ENCODE data around the gene LYPD6B.
A peak's percentile ranks its signal among the peaks of the same experiment; 100 is the strongest.

Gene LYPD6B

GRCh38 chr2:149134335-149134923 lies 95.9 kb downstream of the LYPD6B start:
- DNase-seq = peak; percentile 20
- Histone ChIP-seq H3K9ac (ENCODE audit: low read length) (no peak overlapping the region), H3K4me2 (ENCODE audit: low read length) (no peak overlapping the region), H3K27ac (ENCODE audit: low read depth, low read length) (no peak overlapping the region), H2BK120ac (ENCODE audit: low read depth, low read length) (no peak overlapping the region), H3K36me3 (ENCODE audit: control insufficient read depth, insufficient read depth, low read length) (no peaks in the 10 kb centered on the region), H3K23ac (ENCODE audit: low read length) (no peak overlapping the region), H2BK15ac (replicated peaks; ENCODE audit: low read depth) (no peak overlapping the region), H4K5ac (ENCODE audit: low read length) (no peak overlapping the region), H4K8ac (ENCODE audit: low read depth, low read length) (no peak overlapping the region), H2AK5ac (ENCODE audit: low read length) (no peak overlapping the region), H3K27me3 (ENCODE audit: insufficient read depth, low read length, poor library complexity) (no peaks in the 10 kb centered on the region), H3K4me1 (ENCODE audit: control insufficient read depth, low read depth, low read length) (no peaks in the 10 kb centered on the region), H3K79me1 (ENCODE audit: low read length) (no peaks in the 10 kb centered on the region), H3K18ac (ENCODE audit: low read length) (no peak overlapping the region), H3K56ac (ENCODE audit: low read length) (no peak overlapping the region), H3K79me2 (ENCODE audit: control insufficient read depth, insufficient read depth, low read length) (no peaks in the 10 kb centered on the region), H3K4ac (ENCODE audit: low read depth, low read length) (no peak overlapping the region), H2BK5ac (ENCODE audit: low read length) (no peak overlapping the region), H3K4me3 (ENCODE audit: low read length) (no peak overlapping the region)
- WGBS (ENCODE audit: extremely low coverage, insufficient coverage, low lambda C conversion rate) = no CpG with 5 or more reads among the region's 5 CpGs

DNA sequence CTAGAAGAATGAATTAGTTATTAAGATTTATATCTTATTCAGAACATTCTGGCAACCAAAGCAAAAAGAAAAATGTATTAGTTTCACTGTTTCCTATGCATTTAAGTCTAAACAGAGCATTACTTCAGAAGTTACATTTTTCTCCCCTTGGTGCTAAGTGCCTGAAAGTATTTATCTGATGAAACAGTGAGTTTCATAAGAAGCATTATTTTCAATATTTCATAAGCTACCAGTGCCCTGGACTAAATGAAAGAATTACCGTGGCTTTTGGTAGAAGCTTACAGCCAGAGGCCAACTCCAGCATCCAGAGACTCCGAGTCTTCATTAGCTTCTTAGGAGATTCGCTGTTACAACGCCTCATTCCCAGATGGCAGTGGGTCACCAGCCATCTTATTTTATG lies 97.6 kb downstream of the LYPD6B start:
- Histone ChIP-seq H3K79me1 (ENCODE audit: low read length) (no peaks in the 10 kb centered on the region), H3K18ac (ENCODE audit: low read length) (no peak overlapping the region), H3K4ac (ENCODE audit: low read depth, low read length) (no peak overlapping the region), H2AK5ac (ENCODE audit: low read length) (no peak overlapping the region), H3K23ac (ENCODE audit: low read length) (no peak overlapping the region), H3K9ac (ENCODE audit: low read length) (no peak overlapping the region), H4K8ac (ENCODE audit: low read depth, low read length) (no peak overlapping the region), H3K27ac (ENCODE audit: low read depth, low read length) (no peak overlapping the region), H3K27me3 (ENCODE audit: insufficient read depth, low read length, poor library complexity) (no peaks in the 10 kb centered on the region), H3K4me3 (ENCODE audit: low read length) (no peak overlapping the region), H3K36me3 (ENCODE audit: control insufficient read depth, insufficient read depth, low read length) (no peaks in the 10 kb centered on the region), H3K4me1 (ENCODE audit: control insufficient read depth, low read depth, low read length) (no peaks in the 10 kb centered on the region), H2BK5ac (ENCODE audit: low read length) (no peak overlapping the region), H3K56ac (ENCODE audit: low read length) (no peak overlapping the region), H3K4me2 (ENCODE audit: low read length) (no peak overlapping the region), H4K5ac (ENCODE audit: low read length) (no peak overlapping the region), H2BK120ac (ENCODE audit: low read depth, low read length) (no peak overlapping the region), H3K79me2 (ENCODE audit: control insufficient read depth, insufficient read depth, low read length) (no peaks in the 10 kb centered on the region), H2BK15ac (replicated peaks; ENCODE audit: low read depth) (no peak overlapping the region)
- WGBS (ENCODE audit: extremely low coverage, insufficient coverage, low lambda C conversion rate) = no CpG with 5 or more reads among the region's 4 CpGs
- DNase-seq = no peak

DNA sequence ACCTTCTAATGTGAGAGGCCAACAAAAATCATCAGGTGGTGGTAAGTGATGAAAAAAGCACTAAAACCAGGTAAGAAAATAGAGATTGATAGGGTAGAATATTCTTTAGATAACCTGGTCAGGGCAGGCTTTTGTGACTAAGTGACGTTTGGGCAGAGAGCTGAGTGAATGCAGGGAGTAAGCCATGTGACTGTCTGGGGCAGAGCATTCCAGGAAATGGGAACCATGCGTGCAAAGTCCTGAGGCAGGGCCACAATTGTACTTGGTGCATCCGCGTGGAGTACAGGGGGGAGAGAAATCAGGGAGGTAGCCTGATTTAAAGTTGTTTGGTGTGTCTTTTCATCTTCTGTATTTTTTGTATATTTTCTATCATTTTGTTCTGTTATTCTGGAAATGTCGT lies 102.5 kb downstream of the LYPD6B start:
- no peak overlapping the region for H4K5ac ChIP-seq (ENCODE audit: low read length)
- peaks cover 5% of the 10 kb centered on the region for H3K4me1 ChIP-seq (ENCODE audit: control insufficient read depth, low read depth, low read length)
- H2BK15ac ChIP-seq (replicated peaks; ENCODE audit: low read depth) = no peak overlapping the region
- H3K27me3 ChIP-seq (ENCODE audit: insufficient read depth, low read length, poor library complexity) = no peaks in the 10 kb centered on the region
- H3K4me3 ChIP-seq (ENCODE audit: low read length) = no peak overlapping the region
- H2AK5ac ChIP-seq (ENCODE audit: low read length) = no peak overlapping the region
- no peak overlapping the region for H3K4me2 ChIP-seq (ENCODE audit: low read length)
- no peak overlapping the region for H3K27ac ChIP-seq (ENCODE audit: low read depth, low read length)
- no peak for DNase-seq
- H3K79me2 ChIP-seq (ENCODE audit: control insufficient read depth, insufficient read depth, low read length) = no peaks in the 10 kb centered on the region
- H3K23ac ChIP-seq (ENCODE audit: low read length) = no peak overlapping the region
- H2BK5ac ChIP-seq (ENCODE audit: low read length) = no peak overlapping the region
- no peak overlapping the region for H3K56ac ChIP-seq (ENCODE audit: low read length)
- H3K18ac ChIP-seq (ENCODE audit: low read length) = no peak overlapping the region
- no CpG with 5 or more reads among the region's 5 CpGs for WGBS (ENCODE audit: extremely low coverage, insufficient coverage, low lambda C conversion rate)
- H2BK120ac ChIP-seq (ENCODE audit: low read depth, low read length) = no peak overlapping the region
- H3K36me3 ChIP-seq (ENCODE audit: control insufficient read depth, insufficient read depth, low read length) = no peaks in the 10 kb centered on the region
- H3K4ac ChIP-seq (ENCODE audit: low read depth, low read length) = no peak overlapping the region
- no peak overlapping the region for H4K8ac ChIP-seq (ENCODE audit: low read depth, low read length)
- H3K9ac ChIP-seq (ENCODE audit: low read length) = no peak overlapping the region
- H3K79me1 ChIP-seq (ENCODE audit: low read length) = no peaks in the 10 kb centered on the region

- WGBS (ENCODE audit: extremely low coverage, insufficient coverage, low lambda C conversion rate) = no CpG with 5 or more reads among the region's 1 CpG
- no peak for DNase-seq
- Histone ChIP-seq H3K27me3 (ENCODE audit: insufficient read depth, low read length, poor library complexity) (no peaks in the 10 kb centered on the region), H3K4me1 (ENCODE audit: control insufficient read depth, low read depth, low read length) (peaks cover 11% of the 10 kb centered on the region), H2BK5ac (ENCODE audit: low read length) (no peak overlapping the region), H3K56ac (ENCODE audit: low read length) (no peak overlapping the region), H3K4me2 (ENCODE audit: low read length) (no peak overlapping the region), H2BK15ac (replicated peaks; ENCODE audit: low read depth) (no peak overlapping the region), H3K9ac (ENCODE audit: low read length) (no peak overlapping the region), H3K4me3 (ENCODE audit: low read length) (no peak overlapping the region), H3K79me2 (ENCODE audit: control insufficient read depth, insufficient read depth, low read length) (no peaks in the 10 kb centered on the region), H3K79me1 (ENCODE audit: low read length) (no peaks in the 10 kb centered on the region), H2BK120ac (ENCODE audit: low read depth, low read length) (no peak overlapping the region), H3K18ac (ENCODE audit: low read length) (no peak overlapping the region), H3K36me3 (ENCODE audit: control insufficient read depth, insufficient read depth, low read length) (no peaks in the 10 kb centered on the region), H4K5ac (ENCODE audit: low read length) (no peak overlapping the region), H3K4ac (ENCODE audit: low read depth, low read length) (no peak overlapping the region), H2AK5ac (ENCODE audit: low read length) (no peak overlapping the region), H3K23ac (ENCODE audit: low read length) (no peak overlapping the region), H4K8ac (ENCODE audit: low read depth, low read length) (no peak overlapping the region), H3K27ac (ENCODE audit: low read depth, low read length) (no peak overlapping the region)
Measured at GRCh38 chr2:149143734-149144133, 105.2 kb downstream of the LYPD6B start.

GRCh38 chr2:149145314-149146295 lies 107.1 kb downstream of the LYPD6B start:
- Histone ChIP-seq H3K56ac (ENCODE audit: low read length) (no peak overlapping the region), H3K4me1 (ENCODE audit: control insufficient read depth, low read depth, low read length) (peaks cover 11% of the 10 kb centered on the region), H4K5ac (ENCODE audit: low read length) (no peak overlapping the region), H3K79me2 (ENCODE audit: control insufficient read depth, insufficient read depth, low read length) (no peaks in the 10 kb centered on the region), H2BK120ac (ENCODE audit: low read depth, low read length) (no peak overlapping the region), H3K18ac (ENCODE audit: low read length) (no peak overlapping the region), H3K9ac (ENCODE audit: low read length) (no peak overlapping the region), H3K79me1 (ENCODE audit: low read length) (no peaks in the 10 kb centered on the region), H4K8ac (ENCODE audit: low read depth, low read length) (no peak overlapping the region), H3K4ac (ENCODE audit: low read depth, low read length) (no peak overlapping the region), H3K4me2 (ENCODE audit: low read length) (no peak overlapping the region), H3K36me3 (ENCODE audit: control insufficient read depth, insufficient read depth, low read length) (no peaks in the 10 kb centered on the region), H2BK5ac (ENCODE audit: low read length) (no peak overlapping the region), H2AK5ac (ENCODE audit: low read length) (no peak overlapping the region), H3K27me3 (ENCODE audit: insufficient read depth, low read length, poor library complexity) (no peaks in the 10 kb centered on the region), H2BK15ac (replicated peaks; ENCODE audit: low read depth) (no peak overlapping the region), H3K23ac (ENCODE audit: low read length) (no peak overlapping the region), H3K4me3 (ENCODE audit: low read length) (no peak overlapping the region), H3K27ac (ENCODE audit: low read depth, low read length) (no peak overlapping the region)
- WGBS (ENCODE audit: extremely low coverage, insufficient coverage, low lambda C conversion rate) = no CpG with 5 or more reads among the region's 10 CpGs
- DNase-seq = no peak
